Left kidney (tissue), 2 donors: Measurements from ENCODE around the gene BIRC2. TPM values are rescaled to one million over a fixed set of nuclear protein-coding genes. Genes with fewer than 3 reads are reported as not detected.

Experiments
- DNase-seq: peaks from one replicate; pipeline ENCODE4 v3.0.0-alpha.2; 2013
- polyA plus RNA-seq: library from polyadenylated mRNA; unstranded; fragments of 120-200 nt; gene quantifications from one replicate; pipeline ENCODE4 v1.2.1, GENCODE V29; 2013; ENCODE audit not compliant: insufficient read length

The BIRC2 gene
- polyA plus RNA-seq, 1 donor: 82.0 TPM

- no peak for DNase-seq
These were observed 52.2 kb downstream of the BIRC2 start for GRCh38 chr11:102399189-102399588.

- no peak for DNase-seq
These were observed 53.6 kb downstream of the BIRC2 start for GRCh38 chr11:102400603-102401002.

GRCh38 chr11:102401905-102402304 lies 54.9 kb downstream of the BIRC2 start:
- DNase-seq: no peak

- DNase-seq: no peak
These were observed 55.5 kb downstream of the BIRC2 start for GRCh38 chr11:102402548-102402947.

DNA sequence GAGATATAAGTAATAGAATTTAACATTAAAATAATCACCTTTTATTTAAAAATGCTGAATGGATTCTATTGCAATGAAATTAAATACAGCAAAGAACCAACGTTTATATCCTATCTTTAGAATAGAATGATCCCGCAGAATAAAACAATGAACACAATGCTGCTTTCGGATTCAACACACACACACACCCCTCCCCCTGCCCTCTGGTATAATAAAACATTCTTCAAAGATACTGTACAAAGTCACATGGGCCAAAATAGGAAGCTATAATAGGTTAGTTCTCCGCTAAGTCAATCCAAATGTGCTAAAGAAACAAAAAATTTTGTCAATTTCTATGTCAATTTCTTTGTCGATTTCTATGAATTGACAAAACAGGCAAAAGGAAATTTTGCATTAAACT lies 58.5 kb downstream of the BIRC2 start:
- DNase-seq: no peak

- DNase-seq: no peak
These were observed 59.1 kb downstream of the BIRC2 start for GRCh38 chr11:102406099-102406498.

DNA sequence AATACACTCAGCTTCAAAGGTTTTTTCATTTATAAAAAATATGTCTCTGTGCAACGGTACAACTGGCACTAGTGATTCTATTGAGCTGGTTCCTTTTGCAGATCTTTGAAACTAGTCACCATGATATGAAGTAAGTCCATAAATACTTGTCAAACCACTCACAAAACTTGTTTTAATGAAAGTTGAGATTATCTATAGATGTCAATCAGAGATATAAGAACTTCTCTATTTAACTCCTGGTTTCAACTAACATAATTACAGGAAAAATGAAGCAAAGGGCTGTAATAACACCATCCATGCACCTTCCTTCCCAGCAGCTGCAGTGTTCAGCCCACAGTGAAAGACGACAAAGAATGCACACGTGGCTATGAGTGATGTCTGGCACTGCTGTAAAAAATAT lies 60.9 kb downstream of the BIRC2 start:
- no peak for DNase-seq

GRCh38 chr11:102408339-102408738 lies 61.3 kb downstream of the BIRC2 start:
- no peak for DNase-seq

- no peak for DNase-seq
These were observed 63.4 kb downstream of the BIRC2 start for GRCh38 chr11:102410382-102410784.

- DNase-seq: no peak
These were observed 64.1 kb downstream of the BIRC2 start for GRCh38 chr11:102411142-102411541.

DNA sequence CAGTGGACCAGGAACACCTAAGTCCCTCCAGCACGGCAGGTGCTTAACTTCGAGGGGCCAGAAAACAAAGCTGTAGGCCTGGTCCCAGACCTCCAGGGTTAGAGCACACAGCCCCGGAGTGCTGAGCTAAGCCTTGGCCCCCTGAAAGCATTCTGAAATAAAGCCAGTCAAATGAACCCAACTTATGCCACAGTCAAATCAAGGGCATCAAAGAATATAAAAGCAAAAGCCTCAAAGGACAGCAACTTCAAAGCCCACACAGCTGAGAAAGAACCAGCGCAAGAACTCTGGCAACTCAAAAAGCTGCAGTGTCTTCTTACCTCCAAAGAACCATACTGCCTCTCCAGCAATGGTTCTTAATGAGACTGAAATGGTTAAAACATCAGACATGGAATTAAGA lies 66.5 kb downstream of the BIRC2 start:
- DNase-seq: no peak

DNA sequence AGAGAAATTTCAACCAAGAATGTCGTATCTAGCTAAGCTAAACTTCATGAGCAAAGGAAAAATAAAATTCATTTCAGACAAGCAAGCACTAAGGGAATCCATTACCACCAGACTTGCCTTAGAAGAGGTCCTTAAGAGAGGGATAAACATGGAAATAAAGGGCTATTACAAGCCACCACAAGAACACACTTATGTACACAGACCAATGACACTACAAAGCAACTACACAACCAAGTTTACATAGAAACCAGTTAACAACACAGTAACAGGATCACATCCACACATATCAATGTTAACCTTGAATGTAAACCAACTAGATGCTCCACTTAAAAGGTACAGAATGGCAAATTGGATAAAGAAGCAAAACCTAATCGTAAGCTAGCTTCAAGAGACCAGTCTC lies 67.5 kb downstream of the BIRC2 start:
- no peak for DNase-seq

DNA sequence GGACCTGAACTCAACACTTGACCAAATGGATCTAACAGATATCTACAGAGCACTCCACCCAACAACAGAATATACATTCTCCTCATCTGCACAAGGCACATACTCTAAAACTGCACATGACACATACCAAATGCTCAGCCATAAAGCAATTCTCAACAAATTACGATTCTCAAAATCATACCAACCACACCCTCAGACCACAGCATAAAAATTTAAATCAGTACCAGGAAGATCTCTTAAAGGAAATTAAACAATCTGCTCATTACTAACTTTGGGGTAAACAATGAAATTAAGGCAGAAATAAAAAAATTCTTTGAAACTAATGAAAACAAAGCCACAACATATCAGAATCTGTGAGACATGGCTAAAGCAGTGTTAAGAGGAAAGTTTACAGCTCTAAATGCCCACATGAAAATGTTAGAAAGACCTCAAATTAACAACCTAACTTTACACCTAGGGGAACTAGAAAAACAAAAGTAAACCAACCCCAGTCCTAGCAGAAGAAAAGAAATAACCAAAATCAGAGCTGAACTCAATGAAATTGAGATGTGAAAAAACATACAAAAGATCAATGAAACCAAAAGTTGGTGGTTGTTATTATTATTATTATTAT lies 68.4 kb downstream of the BIRC2 start:
- DNase-seq: no peak

GRCh38 chr11:102416976-102417375 lies 70.0 kb downstream of the BIRC2 start:
- no peak for DNase-seq

- DNase-seq: no peak
These were observed 72.2 kb downstream of the BIRC2 start for GRCh38 chr11:102419181-102419580.

DNA sequence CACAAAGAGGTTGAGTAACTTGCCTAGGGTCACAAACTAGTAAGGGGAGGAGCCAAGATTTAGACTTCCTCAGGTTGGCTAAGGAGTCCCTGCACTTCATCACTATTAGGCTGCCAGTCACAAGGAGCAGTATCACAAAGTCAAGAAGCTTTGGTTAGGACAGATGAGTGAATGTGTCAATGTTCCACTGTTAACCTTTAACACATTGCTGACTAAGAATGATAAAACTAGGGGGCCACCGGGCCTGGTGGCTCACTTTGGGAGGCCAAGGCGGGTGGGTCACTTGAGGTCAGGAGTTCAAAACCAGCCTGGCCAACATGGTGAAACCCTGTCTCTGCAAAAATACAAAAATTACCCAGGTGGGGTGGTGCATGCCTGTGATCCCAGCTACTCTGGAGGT lies 73.5 kb downstream of the BIRC2 start:
- no peak for DNase-seq

DNA sequence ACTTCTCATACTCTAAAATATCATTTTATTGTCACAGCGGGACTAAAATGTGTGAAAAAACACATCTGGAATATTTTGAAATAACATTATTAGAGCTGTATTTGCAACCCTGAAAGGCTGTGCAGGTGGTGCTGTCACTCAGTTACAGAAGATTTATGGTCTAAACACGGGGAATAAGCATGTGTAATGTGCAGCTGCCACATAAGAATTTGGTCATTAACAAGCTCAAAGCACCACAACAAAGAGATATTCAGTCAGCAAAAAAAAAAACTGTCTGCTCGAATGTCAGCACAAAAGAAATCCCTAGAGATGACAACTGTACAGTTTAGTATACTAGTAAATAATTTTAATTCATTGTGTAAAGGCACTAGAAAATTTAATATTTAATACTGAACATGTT lies 74.2 kb downstream of the BIRC2 start:
- DNase-seq: no peak

DNA sequence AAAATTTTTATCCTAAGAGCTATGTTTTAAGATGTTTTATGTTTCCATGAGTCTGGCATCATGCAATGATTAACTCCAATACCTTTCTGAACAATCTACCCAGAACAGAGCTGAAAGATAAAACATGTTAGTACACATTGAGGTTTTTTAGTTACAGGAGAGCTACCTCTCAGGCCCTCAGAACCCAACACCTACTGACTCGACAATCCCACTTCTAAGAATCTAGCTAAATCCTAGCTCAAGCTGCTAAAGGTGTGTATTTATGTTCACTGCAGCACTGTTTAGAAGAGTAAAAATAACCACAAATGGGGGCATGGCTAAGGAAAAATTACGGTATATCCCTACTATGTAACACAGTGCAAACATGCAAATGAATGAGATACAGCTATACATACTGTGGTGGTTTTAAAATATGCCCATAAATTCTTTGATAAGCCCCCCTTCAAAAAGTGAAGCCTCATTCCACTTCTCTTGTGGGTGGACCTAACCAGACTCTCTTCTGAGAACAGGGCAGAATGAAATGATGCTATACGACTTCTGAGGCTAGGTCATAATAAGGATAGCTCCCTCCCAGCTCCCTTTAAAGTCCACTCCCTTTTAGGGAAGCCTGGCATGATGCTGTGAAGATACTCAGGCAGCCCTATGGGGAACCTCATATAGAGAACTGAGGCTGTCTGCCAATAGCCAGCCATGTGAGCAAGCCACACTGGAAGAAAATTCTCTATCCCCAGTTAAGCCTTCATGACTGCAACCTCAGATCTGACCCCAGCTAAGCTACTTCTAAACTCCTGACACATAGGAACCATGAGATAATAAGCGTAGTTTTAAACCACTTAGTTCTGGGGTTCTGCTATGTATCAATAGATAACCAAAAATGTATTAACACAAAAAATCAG lies 76.1 kb downstream of the BIRC2 start:
- DNase-seq: no peak

- DNase-seq: no peak
These were observed 76.9 kb downstream of the BIRC2 start for GRCh38 chr11:102423936-102424335.

DNA sequence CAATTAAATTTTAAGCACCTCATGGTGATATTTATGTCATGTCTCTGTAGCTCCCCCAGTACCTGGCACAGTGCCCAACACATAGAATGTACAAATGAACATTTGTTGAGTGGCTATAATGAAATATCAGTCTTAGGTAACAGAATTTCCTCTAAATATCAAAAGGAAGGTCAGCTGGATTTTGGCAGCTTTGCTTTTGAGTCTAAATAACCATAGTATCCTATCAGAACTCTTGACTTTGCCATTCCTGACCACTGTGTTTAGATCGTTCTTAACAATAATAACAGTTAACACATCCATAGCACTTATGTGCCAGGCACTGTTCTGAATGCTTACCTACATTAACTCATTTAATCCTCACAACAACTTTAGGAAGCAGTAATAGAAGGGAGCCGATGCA lies 79.0 kb downstream of the BIRC2 start:
- no peak for DNase-seq

- no peak for DNase-seq
These were observed 79.6 kb downstream of the BIRC2 start for GRCh38 chr11:102426570-102426969.

DNA sequence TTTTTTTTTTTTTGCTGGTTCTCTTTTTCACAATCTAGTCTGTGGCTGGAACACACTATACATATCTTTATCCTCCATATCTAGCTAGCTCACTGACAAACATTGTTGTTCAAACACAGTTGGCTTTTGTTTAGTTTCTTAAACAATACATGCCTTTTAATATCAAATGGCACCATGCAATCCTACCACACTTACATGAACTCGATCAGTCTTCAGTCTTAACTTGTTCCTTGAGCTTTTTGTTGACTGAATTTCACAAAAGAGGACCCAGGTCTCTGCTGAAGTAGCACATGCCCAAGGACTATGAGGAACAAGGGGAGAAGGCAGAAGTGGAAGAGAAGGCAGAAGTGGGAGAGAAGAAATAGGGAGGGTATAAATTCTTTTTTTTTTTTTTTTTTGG lies 80.1 kb downstream of the BIRC2 start:
- DNase-seq: no peak
